ENCODE results near the gene CD207.

The CD207 gene

DNA sequence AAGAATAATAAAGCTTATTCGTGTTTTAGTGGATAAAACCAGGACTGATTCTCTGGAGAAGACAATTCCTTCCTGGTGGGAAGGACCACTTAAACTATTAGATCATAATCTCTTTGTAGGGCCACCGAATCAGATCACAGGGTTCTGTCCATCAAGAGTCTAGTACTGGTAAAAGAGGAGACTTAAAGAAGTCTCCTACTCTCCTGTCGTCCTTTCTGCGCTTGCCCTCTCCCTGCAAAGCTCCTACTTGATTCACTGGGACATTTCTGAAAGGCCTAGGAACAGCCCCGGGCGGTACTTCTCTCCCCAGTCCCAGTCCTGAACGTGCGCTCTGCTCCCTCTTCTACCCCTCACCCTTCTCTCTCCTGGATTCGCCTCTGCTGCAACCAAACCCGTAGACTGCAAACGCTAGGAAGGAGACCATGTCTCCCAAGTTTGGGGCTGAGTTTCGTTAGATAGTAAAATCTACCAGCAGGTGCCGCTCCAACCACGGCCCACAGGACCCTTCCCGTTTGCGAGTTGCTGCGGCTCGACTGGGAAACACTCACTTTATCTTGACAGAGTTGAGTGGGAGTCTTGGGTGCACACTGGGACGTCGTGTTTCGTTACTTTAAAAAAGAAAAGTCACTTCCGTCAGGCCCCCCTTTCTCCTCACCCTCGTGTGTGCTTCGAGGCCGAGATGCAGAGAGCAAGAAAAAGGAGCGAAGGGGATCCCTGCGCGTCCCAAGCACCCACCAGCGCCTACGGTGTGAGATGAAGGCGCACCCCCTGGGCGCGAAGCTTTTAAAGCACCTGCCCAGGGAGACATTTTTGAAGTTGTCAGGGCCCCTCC is 46.1 kb downstream of the CD207 start:
- H3K4me3 ChIP-seq (replicated peaks; ENCODE audit: low read depth, low read length): no peak overlapping the region
- DNase-seq (ENCODE audit: extremely low read depth, low read depth): peak; percentile 9
- TF ChIP-seq, protein P1, sequence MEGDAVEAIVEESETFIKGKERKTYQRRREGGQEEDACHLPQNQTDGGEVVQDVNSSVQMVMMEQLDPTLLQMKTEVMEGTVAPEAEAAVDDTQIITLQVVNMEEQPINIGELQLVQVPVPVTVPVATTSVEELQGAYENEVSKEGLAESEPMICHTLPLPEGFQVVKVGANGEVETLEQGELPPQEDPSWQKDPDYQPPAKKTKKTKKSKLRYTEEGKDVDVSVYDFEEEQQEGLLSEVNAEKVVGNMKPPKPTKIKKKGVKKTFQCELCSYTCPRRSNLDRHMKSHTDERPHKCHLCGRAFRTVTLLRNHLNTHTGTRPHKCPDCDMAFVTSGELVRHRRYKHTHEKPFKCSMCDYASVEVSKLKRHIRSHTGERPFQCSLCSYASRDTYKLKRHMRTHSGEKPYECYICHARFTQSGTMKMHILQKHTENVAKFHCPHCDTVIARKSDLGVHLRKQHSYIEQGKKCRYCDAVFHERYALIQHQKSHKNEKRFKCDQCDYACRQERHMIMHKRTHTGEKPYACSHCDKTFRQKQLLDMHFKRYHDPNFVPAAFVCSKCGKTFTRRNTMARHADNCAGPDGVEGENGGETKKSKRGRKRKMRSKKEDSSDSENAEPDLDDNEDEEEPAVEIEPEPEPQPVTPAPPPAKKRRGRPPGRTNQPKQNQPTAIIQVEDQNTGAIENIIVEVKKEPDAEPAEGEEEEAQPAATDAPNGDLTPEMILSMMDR (IDR thresholded peaks at IDR 0.05; ENCODE audit: low read depth, low read length, missing control alignments): peak; percentile 65

DNA sequence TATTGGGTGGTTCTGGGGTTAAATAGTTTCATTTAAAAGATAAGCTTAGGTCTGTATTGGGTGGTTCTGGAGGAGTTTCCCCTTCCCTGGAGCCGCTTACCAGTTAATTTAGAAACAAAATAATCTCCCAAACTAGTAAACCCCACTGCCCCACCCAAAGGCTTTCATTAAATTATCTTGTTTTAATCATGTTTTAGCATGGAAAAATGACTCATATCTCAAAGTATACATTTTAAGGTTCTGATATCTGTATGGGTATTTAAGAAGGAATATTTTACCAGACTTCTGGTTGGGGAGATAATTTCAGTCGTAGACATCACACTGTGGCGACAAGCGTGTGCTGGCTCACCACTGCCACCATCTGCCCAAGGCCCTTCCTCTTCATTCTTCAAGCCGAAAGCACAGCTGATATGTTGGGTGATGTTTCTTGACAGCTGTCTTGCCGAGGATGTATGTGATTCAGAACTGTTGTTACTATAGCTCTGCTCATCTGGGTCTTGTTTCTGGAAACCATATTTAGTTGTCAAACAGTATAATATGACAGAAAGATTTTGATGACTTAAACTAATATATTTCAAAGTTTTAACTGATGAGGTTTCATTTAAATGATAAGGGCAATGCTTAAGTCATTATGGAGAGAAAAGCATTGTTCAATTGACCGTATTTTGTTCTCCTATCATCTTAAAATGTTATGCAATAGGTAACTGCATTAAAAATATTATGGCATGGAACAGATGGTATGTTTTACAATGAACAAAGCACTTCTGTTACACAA is 50.3 kb downstream of the CD207 start:
- H3K4me3 ChIP-seq (replicated peaks; ENCODE audit: low read depth, low read length): no peak overlapping the region
- DNase-seq (ENCODE audit: extremely low read depth, low read depth): no peak
- TF ChIP-seq, protein P1 (IDR thresholded peaks at IDR 0.05; ENCODE audit: low read depth, low read length, missing control alignments): peak; percentile 44

DNA sequence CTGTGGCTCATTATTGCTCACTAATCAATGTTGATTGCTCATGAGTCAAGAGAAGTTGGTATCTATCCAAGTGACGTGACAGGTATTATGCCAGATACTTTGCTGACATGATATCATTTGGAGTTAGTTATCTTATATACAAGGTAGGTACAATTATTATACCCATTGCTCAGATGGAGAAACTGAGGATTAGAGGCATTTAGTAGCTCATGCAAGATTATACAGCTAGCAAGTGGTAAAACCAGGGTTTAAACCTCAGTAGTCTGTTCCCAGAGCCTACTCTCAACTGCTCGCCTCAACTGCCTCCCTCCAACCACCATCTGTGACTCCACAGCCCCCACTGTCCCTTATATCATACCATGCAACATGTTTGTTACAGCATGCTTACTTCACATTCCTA is 51.3 kb downstream of the CD207 start:
- TF ChIP-seq, protein P1 (IDR thresholded peaks at IDR 0.05; ENCODE audit: low read depth, low read length, missing control alignments): no peak
- no peak overlapping the region for H3K4me3 ChIP-seq (replicated peaks; ENCODE audit: low read depth, low read length)
- DNase-seq (ENCODE audit: extremely low read depth, low read depth): no peak

Measured in HFF-Myc (cell line).